Thoracic aorta (tissue), 2 donors: Measurements from ENCODE around the gene GAB2. TPM values are rescaled to one million over a fixed set of nuclear protein-coding genes. Genes with fewer than 3 reads are reported as not detected.

Experiments
- ATAC-seq: fragments of 150-250 bp; one replicate; pipeline ENCODE4 v1.8.0; 2017; ENCODE audit warnings: low read depth; ENCODE audit not compliant: insufficient number of reproducible peaks, low FRiP score
- DNase-seq: peaks from one replicate; pipeline ENCODE4 v3.0.0-alpha.2; 2020; ENCODE audit warnings: low spot score
- H3K27ac ChIP-seq, 2 donors: fragments of 200-600 bp; sonication (generic); 1 replicate in 1 of 2; 2 replicates in 1 of 2; pipeline ENCODE4 v1.5.1; 2016; ENCODE audit warnings: mild to moderate bottlenecking in 2 of 2, moderate library complexity in 2 of 2
- H3K27me3 ChIP-seq: fragments of 200-600 bp; sonication (generic); replicated peaks from 2 replicates; pipeline ENCODE4 v1.6.0; 2016; ENCODE audit warnings: mild to moderate bottlenecking; ENCODE audit not compliant: insufficient read depth
- H3K36me3 ChIP-seq: fragments of 200-600 bp; sonication (generic); one replicate; pipeline ENCODE4 v1.5.1; 2016
- H3K4me1 ChIP-seq, 2 donors: fragments of 200-600 bp; sonication (generic); 1 replicate in 1 of 2; 2 replicates in 1 of 2; pipeline versions ENCODE4 v1.5.1 to v1.6.0; 2016; ENCODE audit warnings: low read depth in 2 of 2, mild to moderate bottlenecking in 1 of 2; ENCODE audit not compliant: control insufficient read depth in 1 of 2
- H3K4me3 ChIP-seq: fragments of 200-600 bp; sonication (generic); 2 replicates; pipeline ENCODE4 v1.5.1; 2016; ENCODE audit warnings: mild to moderate bottlenecking
- H3K9me3 ChIP-seq: fragments of 200-600 bp; sonication (generic); 2 replicates; pipeline ENCODE4 v1.5.1; 2016
- total RNA-seq, 2 donors: library from RNA; depleted of rRNA; stranded (reverse); fragments of >200 nt; gene quantifications; one replicate each; pipeline versions ENCODE4 v1.1.0 to v1.2.3, GENCODE V29; 2016
- TF ChIP-seq, protein P1 (sequence below): fragments of 200-600 bp; sonication (generic); IDR thresholded peaks from one replicate; pipeline ENCODE4 v1.5.1; 2019; ENCODE audit warnings: antibody characterized with exemption

The GAB2 gene
- total RNA-seq, 2 donors from 2014 or later: 65.4 to 91.5 TPM

GRCh38 chr11:78350091-78350645, 67.5 kb downstream of the GAB2 start:
- Histone ChIP-seq H3K27me3 (no peaks in the 10 kb centered on the region), H3K4me3 (peak overlapping the region; percentile 65), H3K27ac (peak overlapping the region; percentile 45 to 66), H3K4me1 (peaks cover 62 to 79% of the 10 kb centered on the region in 2 donors), H3K9me3 (no peaks in the 10 kb centered on the region), H3K36me3 (no peaks in the 10 kb centered on the region)
- ATAC-seq (no peak), DNase-seq (no peak)
- TF ChIP-seq, protein P1, sequence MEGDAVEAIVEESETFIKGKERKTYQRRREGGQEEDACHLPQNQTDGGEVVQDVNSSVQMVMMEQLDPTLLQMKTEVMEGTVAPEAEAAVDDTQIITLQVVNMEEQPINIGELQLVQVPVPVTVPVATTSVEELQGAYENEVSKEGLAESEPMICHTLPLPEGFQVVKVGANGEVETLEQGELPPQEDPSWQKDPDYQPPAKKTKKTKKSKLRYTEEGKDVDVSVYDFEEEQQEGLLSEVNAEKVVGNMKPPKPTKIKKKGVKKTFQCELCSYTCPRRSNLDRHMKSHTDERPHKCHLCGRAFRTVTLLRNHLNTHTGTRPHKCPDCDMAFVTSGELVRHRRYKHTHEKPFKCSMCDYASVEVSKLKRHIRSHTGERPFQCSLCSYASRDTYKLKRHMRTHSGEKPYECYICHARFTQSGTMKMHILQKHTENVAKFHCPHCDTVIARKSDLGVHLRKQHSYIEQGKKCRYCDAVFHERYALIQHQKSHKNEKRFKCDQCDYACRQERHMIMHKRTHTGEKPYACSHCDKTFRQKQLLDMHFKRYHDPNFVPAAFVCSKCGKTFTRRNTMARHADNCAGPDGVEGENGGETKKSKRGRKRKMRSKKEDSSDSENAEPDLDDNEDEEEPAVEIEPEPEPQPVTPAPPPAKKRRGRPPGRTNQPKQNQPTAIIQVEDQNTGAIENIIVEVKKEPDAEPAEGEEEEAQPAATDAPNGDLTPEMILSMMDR: no peak

DNA sequence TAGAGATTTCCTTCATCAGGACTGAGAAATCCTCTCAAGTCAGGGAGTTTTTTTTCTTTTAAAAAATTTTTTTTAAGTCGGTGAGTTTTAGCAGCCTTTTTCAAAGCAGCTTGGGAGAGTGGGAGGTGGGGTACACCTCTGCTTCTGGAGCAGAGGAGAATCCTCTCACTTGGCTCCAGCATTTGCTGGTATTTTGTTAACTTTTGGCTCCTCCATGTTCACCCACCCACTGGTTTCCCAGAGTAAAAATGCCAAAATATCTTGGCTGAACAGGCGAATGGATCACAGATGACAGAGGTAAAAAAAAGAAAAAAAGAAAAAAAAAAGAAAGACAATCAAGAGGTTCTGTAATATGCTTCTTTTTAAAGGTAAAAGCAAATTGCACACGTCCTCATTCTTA, 68.0 kb downstream of the GAB2 start:
- TF ChIP-seq, protein P1: no peak

GRCh38 chr11:78349114-78349513, 68.5 kb downstream of the GAB2 start:
- TF ChIP-seq, protein P1: no peak
- DNase-seq (no peak), ATAC-seq (no peak)
- Histone ChIP-seq H3K4me1 (peaks cover 64 to 84% of the 10 kb centered on the region in 2 donors), H3K9me3 (no peaks in the 10 kb centered on the region), H3K36me3 (no peaks in the 10 kb centered on the region), H3K27ac (peak overlapping the region; percentile 45 to 66), H3K4me3 (peak overlapping the region; percentile 65), H3K27me3 (no peaks in the 10 kb centered on the region)

More for the DNA sequence above, 68.0 kb downstream of the GAB2 start:
- Histone ChIP-seq H3K4me3 (peak overlapping the region; percentile 65), H3K4me1 (peaks cover 64 to 83% of the 10 kb centered on the region in 2 donors), H3K27me3 (no peaks in the 10 kb centered on the region), H3K9me3 (no peaks in the 10 kb centered on the region), H3K27ac (peak overlapping the region; percentile 45 to 66), H3K36me3 (no peaks in the 10 kb centered on the region)
- ATAC-seq: no peak
- DNase-seq: no peak

DNA sequence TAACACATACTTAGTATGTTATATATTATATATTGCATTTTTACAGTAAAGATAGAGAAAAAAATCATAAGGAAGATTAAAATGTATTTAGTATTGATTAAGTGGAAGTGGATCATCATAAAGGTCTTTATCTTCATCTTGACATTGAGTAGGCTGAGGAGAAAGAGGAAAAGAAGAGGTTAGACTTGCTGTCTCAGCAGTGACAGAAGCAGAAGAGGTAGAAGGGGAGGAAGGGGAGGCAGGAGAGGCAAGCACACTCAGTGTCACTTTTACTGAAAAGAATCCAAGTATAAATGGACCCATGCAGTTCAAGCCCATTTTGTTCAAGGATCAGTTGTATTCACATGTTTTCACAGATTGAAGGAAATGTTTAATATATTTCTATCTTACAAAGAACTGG, 69.7 kb downstream of the GAB2 start:
- Histone ChIP-seq H3K27ac (no peak overlapping the region), H3K27me3 (no peaks in the 10 kb centered on the region), H3K36me3 (no peaks in the 10 kb centered on the region), H3K4me3 (no peak overlapping the region), H3K9me3 (no peaks in the 10 kb centered on the region), H3K4me1 (peaks cover 64 to 86% of the 10 kb centered on the region in 2 donors)
- DNase-seq: no peak
- no peak for ATAC-seq
- TF ChIP-seq, protein P1: no peak

- Histone ChIP-seq H3K36me3 (no peaks in the 10 kb centered on the region), H3K9me3 (no peaks in the 10 kb centered on the region), H3K27me3 (no peaks in the 10 kb centered on the region), H3K27ac (peak overlapping the region in 1 of 2 donors; percentile 5), H3K4me3 (no peak overlapping the region), H3K4me1 (peaks cover 56 to 74% of the 10 kb centered on the region in 2 donors)
- TF ChIP-seq, protein P1: no peak
- no peak for DNase-seq
- no peak for ATAC-seq
Observed at GRCh38 chr11:78346799-78347198, 70.8 kb downstream of the GAB2 start.
